Ascending aorta (tissue), 2 donors: ENCODE data around the gene PIGK. TPM values are rescaled to one million over a fixed set of nuclear protein-coding genes. Genes with fewer than 3 reads are reported as not detected.

Source experiments
- DNase-seq, 2 donors: peaks; one replicate each; pipeline ENCODE4 v3.0.0-alpha.2; 2019; ENCODE audit warnings: low spot score in 2 of 2
- H3K27ac ChIP-seq, 2 donors: fragments of 200-600 bp; sonication (generic); one replicate each; pipeline ENCODE4 v1.5.1; 2016 to 2017; ENCODE audit warnings: mild to moderate bottlenecking in 1 of 2
- H3K27me3 ChIP-seq: fragments of 200-600 bp; sonication (generic); one replicate; pipeline ENCODE4 v1.5.1; 2017
- H3K36me3 ChIP-seq, 2 donors: fragments of 200-600 bp; sonication (generic); one replicate each; pipeline ENCODE4 v1.5.1; 2016
- H3K4me1 ChIP-seq, 2 donors: fragments of 200-600 bp; sonication (generic); one replicate each; pipeline ENCODE4 v1.5.1; 2016 to 2017; ENCODE audit warnings: mild to moderate bottlenecking in 1 of 2
- H3K4me3 ChIP-seq, 2 donors: fragments of 200-600 bp; sonication (generic); one replicate each; pipeline ENCODE4 v1.5.1; 2016 to 2017; ENCODE audit warnings: mild to moderate bottlenecking in 1 of 2
- H3K9me3 ChIP-seq, 2 donors: fragments of 200-600 bp; sonication (generic); one replicate each; pipeline ENCODE4 v1.5.1; 2016
- CTCF ChIP-seq, 3 experiments: fragments of 200-600 bp in 2 of 3; fragments of 450-650 bp in 1 of 3; sonication (generic) in 2 of 3; IDR thresholded peaks; one replicate each; pipeline ENCODE4 v1.5.1; 2016 to 2019; ENCODE audit warnings: antibody characterized with exemption in 3 of 3, mild to moderate bottlenecking in 1 of 3, moderate library complexity in 1 of 3
- intact Hi-C: fragments of 100-400 bp; cut with DNase I; formaldehyde crosslinking; loops from one replicate; pipeline ENCODE4 v1.15.1; 2023
- total RNA-seq: library from RNA; depleted of rRNA; stranded (reverse); fragments of >200 nt; gene quantifications from one replicate; pipeline ENCODE4 v1.1.0, GENCODE V29; 2016

PIGK gene
- total RNA-seq, 1 donor from 2014 or later = 3.4 TPM

- Histone ChIP-seq H3K4me1 (no peaks in the 10 kb centered on the region), H3K4me3 (no peak overlapping the region), H3K36me3 (no peaks in the 10 kb centered on the region), H3K9me3 (no peaks in the 10 kb centered on the region), H3K27me3 (no peaks in the 10 kb centered on the region), H3K27ac (no peak overlapping the region)
- no peak for TF ChIP-seq CTCF (IDR thresholded peaks at IDR 0.05)
- intact Hi-C loops = no loop called here
- no peak for DNase-seq
Measured at GRCh38 chr1:77232829-77233228, 13.6 kb upstream of the PIGK start.

- intact Hi-C loops = no loop called here
- H3K9me3 ChIP-seq = no peaks in the 10 kb centered on the region
- no peak for TF ChIP-seq CTCF (IDR thresholded peaks at IDR 0.05)
- H3K4me3 ChIP-seq = no peak overlapping the region
- H3K27me3 ChIP-seq = no peaks in the 10 kb centered on the region
- DNase-seq = no peak
- no peaks in the 10 kb centered on the region for H3K4me1 ChIP-seq
- no peak overlapping the region for H3K27ac ChIP-seq
- H3K36me3 ChIP-seq = no peaks in the 10 kb centered on the region
Measured at GRCh38 chr1:77230051-77230450, 10.8 kb upstream of the PIGK start.

GRCh38 chr1:77228836-77229235, 9.6 kb upstream of the PIGK start:
- Histone ChIP-seq H3K9me3 (no peaks in the 10 kb centered on the region), H3K36me3 (no peaks in the 10 kb centered on the region), H3K4me3 (no peak overlapping the region), H3K27me3 (no peaks in the 10 kb centered on the region), H3K4me1 (no peaks in the 10 kb centered on the region), H3K27ac (no peak overlapping the region)
- intact Hi-C loops = loop anchor here (10.0 kb wide), 1 partner anchor 306 kb away; no protein-coding TSS in a partner anchor
- no peak for TF ChIP-seq CTCF (IDR thresholded peaks at IDR 0.05)
- DNase-seq = no peak

DNA sequence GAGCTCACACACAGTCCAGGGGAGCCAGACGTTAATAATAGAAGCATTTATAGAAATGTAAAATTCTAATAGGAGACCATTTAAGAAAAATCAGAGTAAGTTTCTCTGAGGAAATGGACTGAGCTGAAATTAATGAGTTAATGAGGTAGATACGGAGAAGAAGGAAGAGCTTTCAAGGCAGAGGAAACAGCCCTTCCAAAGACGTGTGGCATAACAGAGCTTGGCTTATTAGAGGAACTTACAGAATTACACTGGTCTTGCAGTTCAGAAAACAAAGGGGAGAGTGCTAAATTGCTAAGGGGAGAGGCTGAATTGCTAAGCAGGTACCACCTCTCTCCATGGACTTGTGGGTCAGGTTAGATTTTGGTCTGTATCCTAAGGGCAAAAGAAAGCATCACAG, 8.2 kb upstream of the PIGK start:
- Histone ChIP-seq H3K4me1 (no peaks in the 10 kb centered on the region), H3K9me3 (no peaks in the 10 kb centered on the region), H3K27ac (no peak overlapping the region), H3K27me3 (no peaks in the 10 kb centered on the region), H3K36me3 (no peaks in the 10 kb centered on the region), H3K4me3 (no peak overlapping the region)
- no peak for DNase-seq
- intact Hi-C loops = loop anchor here (10.0 kb wide), 1 partner anchor 307 kb away; no protein-coding TSS in a partner anchor
- TF ChIP-seq CTCF (IDR thresholded peaks at IDR 0.05) = no peak

DNA sequence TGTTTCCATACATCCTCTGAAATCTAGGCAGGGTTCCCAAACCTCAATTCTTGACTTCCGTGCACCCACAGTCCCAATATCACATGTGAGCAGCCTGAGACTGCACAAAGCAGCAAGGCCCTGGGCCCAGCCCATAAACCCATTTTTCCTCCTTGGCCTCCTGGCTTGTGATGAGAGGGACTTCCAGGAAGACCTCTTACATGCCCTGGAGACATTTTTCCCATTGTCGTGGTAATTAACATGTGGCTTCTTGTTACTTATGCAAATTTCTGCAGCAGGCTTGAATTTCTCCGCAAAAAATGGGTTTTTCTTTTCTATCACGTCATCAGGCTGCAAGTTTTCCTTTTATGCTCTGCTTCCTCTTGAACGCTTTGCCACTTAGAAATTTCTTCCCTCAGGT, 3.3 kb upstream of the PIGK start:
- Histone ChIP-seq H3K9me3 (no peaks in the 10 kb centered on the region), H3K4me1 (peaks cover 0 to 11% of the 10 kb centered on the region in 2 donors), H3K27ac (no peak overlapping the region), H3K36me3 (no peaks in the 10 kb centered on the region), H3K4me3 (no peak overlapping the region), H3K27me3 (no peaks in the 10 kb centered on the region)
- intact Hi-C loops = loop anchor here (10.0 kb wide), 1 partner anchor 312 kb away; no protein-coding TSS in a partner anchor
- no peak for DNase-seq
- TF ChIP-seq CTCF (IDR thresholded peaks at IDR 0.05) = no peak
